Measurements from ENCODE around the gene SEBOX.
A peak's percentile ranks its signal among the peaks of the same experiment; 100 is the strongest.

Gene SEBOX

GRCh38 chr17:28338056-28338768 is 26.8 kb downstream of the SEBOX start:
- TF ChIP-seq FOXP2 (optimal IDR thresholded peaks at IDR 0.05; ENCODE audit: borderline replicate concordance, extremely low read depth, extremely low read length, insufficient read depth) (no peak), SIN3A (IDR thresholded peaks at IDR 0.05; ENCODE audit: borderline replicate concordance, insufficient read depth, low read length) (0 out of 2 replicates have a peak, but pooled peaks have one; percentile 54), POLR2AphosphoS5 (IDR thresholded peaks at IDR 0.05; ENCODE audit: low read depth, low read length) (no peak)

GRCh38 chr17:28335959-28336871 is 28.8 kb downstream of the SEBOX start:
- TF ChIP-seq FOXP2 (optimal IDR thresholded peaks at IDR 0.05; ENCODE audit: borderline replicate concordance, extremely low read depth, extremely low read length, insufficient read depth), result no peak
- TF ChIP-seq, protein P1, sequence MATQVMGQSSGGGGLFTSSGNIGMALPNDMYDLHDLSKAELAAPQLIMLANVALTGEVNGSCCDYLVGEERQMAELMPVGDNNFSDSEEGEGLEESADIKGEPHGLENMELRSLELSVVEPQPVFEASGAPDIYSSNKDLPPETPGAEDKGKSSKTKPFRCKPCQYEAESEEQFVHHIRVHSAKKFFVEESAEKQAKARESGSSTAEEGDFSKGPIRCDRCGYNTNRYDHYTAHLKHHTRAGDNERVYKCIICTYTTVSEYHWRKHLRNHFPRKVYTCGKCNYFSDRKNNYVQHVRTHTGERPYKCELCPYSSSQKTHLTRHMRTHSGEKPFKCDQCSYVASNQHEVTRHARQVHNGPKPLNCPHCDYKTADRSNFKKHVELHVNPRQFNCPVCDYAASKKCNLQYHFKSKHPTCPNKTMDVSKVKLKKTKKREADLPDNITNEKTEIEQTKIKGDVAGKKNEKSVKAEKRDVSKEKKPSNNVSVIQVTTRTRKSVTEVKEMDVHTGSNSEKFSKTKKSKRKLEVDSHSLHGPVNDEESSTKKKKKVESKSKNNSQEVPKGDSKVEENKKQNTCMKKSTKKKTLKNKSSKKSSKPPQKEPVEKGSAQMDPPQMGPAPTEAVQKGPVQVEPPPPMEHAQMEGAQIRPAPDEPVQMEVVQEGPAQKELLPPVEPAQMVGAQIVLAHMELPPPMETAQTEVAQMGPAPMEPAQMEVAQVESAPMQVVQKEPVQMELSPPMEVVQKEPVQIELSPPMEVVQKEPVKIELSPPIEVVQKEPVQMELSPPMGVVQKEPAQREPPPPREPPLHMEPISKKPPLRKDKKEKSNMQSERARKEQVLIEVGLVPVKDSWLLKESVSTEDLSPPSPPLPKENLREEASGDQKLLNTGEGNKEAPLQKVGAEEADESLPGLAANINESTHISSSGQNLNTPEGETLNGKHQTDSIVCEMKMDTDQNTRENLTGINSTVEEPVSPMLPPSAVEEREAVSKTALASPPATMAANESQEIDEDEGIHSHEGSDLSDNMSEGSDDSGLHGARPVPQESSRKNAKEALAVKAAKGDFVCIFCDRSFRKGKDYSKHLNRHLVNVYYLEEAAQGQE (IDR thresholded peaks at IDR 0.05; ENCODE audit: insufficient read depth in 1 of 2, low read depth in 2 of 2, low read length in 2 of 2), result 0 out of 4 replicates have a peak, but pooled peaks of 1 of the 2 experiments have one; percentile 35
- peak; percentile 42; the same call in 1 of the 2 replicates for TF ChIP-seq POLR2AphosphoS5 (IDR thresholded peaks at IDR 0.05; ENCODE audit: low read depth, low read length)
- no peak for TF ChIP-seq TAF1 (IDR thresholded peaks at IDR 0.05; ENCODE audit: borderline replicate concordance, insufficient read depth, low read length)
- no peak for TF ChIP-seq SIN3A (IDR thresholded peaks at IDR 0.05; ENCODE audit: borderline replicate concordance, insufficient read depth, low read length)

GRCh38 chr17:28335201-28335958 is 29.6 kb downstream of the SEBOX start, which contains the start of the genes IFT20 and TNFAIP1:
TSS of gene IFT20 (minus strand) at chr17:28335472. CDS start at chr17:28331985, 3,487 bp downstream.
TSS of gene TNFAIP1 (plus strand) at chr17:28335761. CDS start at chr17:28339522, 3,761 bp downstream.
- TF ChIP-seq SIN3A (IDR thresholded peaks at IDR 0.05; ENCODE audit: borderline replicate concordance, insufficient read depth, low read length), result peak; percentile 97
- TF ChIP-seq POLR2AphosphoS5 (IDR thresholded peaks at IDR 0.05; ENCODE audit: low read depth, low read length), result peak; percentile 79
- peak; percentile 100 for TF ChIP-seq FOXP2 (optimal IDR thresholded peaks at IDR 0.05; ENCODE audit: borderline replicate concordance, extremely low read depth, extremely low read length, insufficient read depth)
- TF ChIP-seq TAF1 (IDR thresholded peaks at IDR 0.05; ENCODE audit: borderline replicate concordance, insufficient read depth, low read length), result peak; percentile 53; the same call in 1 of the 2 replicates
- TF ChIP-seq, protein P1 (IDR thresholded peaks at IDR 0.05; ENCODE audit: insufficient read depth in 1 of 2, low read depth in 2 of 2, low read length in 2 of 2), result 0 out of 4 replicates have a peak, but pooled peaks of 1 of the 2 experiments have one; percentile 16

DNA sequence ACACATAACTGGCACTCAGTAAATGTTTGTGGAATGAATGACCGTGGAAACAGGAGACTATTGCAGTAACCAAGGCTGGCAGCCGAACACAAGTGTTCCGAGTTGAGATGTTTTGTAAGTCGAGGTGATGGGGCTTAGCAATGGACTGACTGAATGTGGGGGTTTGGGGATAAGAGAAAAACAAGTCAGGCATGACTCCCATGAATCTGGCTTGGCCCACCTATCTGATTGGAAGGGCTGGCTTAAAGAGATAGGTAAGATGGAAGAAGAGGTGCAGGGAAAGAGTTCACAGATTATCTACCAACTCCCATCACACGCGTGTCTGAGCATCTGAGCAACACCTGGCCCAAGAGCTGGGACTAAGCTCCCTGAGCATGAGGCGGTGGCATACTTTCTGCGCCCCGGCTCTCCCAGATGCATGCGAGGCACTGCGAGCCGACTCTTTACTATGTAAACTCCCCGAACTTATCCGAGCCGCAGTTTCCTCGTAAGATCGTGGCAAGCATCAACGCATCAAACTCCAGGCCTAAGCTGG is 30.3 kb downstream of the SEBOX start:
- TF ChIP-seq POLR2AphosphoS5 (IDR thresholded peaks at IDR 0.05; ENCODE audit: low read depth, low read length), result no peak
- no peak for TF ChIP-seq FOXP2 (optimal IDR thresholded peaks at IDR 0.05; ENCODE audit: borderline replicate concordance, extremely low read depth, extremely low read length, insufficient read depth)
- no peak for TF ChIP-seq TAF1 (IDR thresholded peaks at IDR 0.05; ENCODE audit: borderline replicate concordance, insufficient read depth, low read length)
- TF ChIP-seq, protein P1 (IDR thresholded peaks at IDR 0.05; ENCODE audit: insufficient read depth in 1 of 2, low read depth in 2 of 2, low read length in 2 of 2), result no peak
- TF ChIP-seq SIN3A (IDR thresholded peaks at IDR 0.05; ENCODE audit: borderline replicate concordance, insufficient read depth, low read length), result no peak

Measured in PFSK-1 (cell line).